Large intestine (tissue), 3 donors: ENCODE measurements around the gene TRPC4AP. TPM values are rescaled to one million over a fixed set of nuclear protein-coding genes. Genes with fewer than 3 reads are reported as not detected.

Experiments
- DNase-seq, 2 donors: peaks; one replicate each; pipeline versions ENCODE4 v3.0.0 to v3.0.0-alpha.2; 2013
- H3K27ac ChIP-seq: one replicate; pipeline ENCODE4 v1.5.1; 2013; ENCODE audit warnings: low read length
- H3K27me3 ChIP-seq: 2 replicates; pipeline ENCODE4 v1.6.1; 2013; ENCODE audit warnings: low read length; ENCODE audit not compliant: control insufficient read depth, insufficient read depth
- H3K36me3 ChIP-seq: 2 replicates; pipeline ENCODE4 v1.6.1; 2013; ENCODE audit warnings: low read length; ENCODE audit not compliant: control insufficient read depth, insufficient read depth
- H3K4me1 ChIP-seq: one replicate; pipeline ENCODE4 v1.6.1; 2013; ENCODE audit warnings: low read length; ENCODE audit not compliant: control insufficient read depth, insufficient read depth
- H3K4me3 ChIP-seq: one replicate; pipeline ENCODE4 v1.5.1; 2013; ENCODE audit warnings: low read length
- H3K9me3 ChIP-seq: one replicate; pipeline ENCODE4 v1.6.1; 2013; ENCODE audit warnings: mild to moderate bottlenecking, low read depth, low read length, moderate library complexity; ENCODE audit not compliant: control insufficient read depth
- WGBS: methylation state at CpG from one replicate; pipeline ENCODE4 v1.1.5; 2013; ENCODE audit warnings: low lambda C conversion rate; ENCODE audit not compliant: insufficient coverage; 5-methylcytosine and 5-hydroxymethylcytosine counted together
- polyA plus RNA-seq: library from polyadenylated mRNA; unstranded; fragments of 120-200 nt; gene quantifications from one replicate; pipeline ENCODE4 v1.2.1, GENCODE V29; 2013

The TRPC4AP gene
- polyA plus RNA-seq, 1 donor = 51.6 TPM

GRCh38 chr20:35039846-35040489 is 52.6 kb downstream of the TRPC4AP start:
- peak in 1 of 2 donors; percentile 25 for DNase-seq
- peaks cover 17% of the 10 kb centered on the region for H3K36me3 ChIP-seq
- peaks cover 30% of the 10 kb centered on the region for H3K4me1 ChIP-seq
- H3K4me3 ChIP-seq = no peak overlapping the region
- peak overlapping the region; percentile 86 for H3K27ac ChIP-seq
- WGBS = 0% methylated on average over 1 of the region's 9 CpGs
- H3K9me3 ChIP-seq = no peaks in the 10 kb centered on the region
- no peaks in the 10 kb centered on the region for H3K27me3 ChIP-seq

- Histone ChIP-seq H3K4me3 (no peak overlapping the region), H3K27me3 (no peaks in the 10 kb centered on the region), H3K4me1 (peaks cover 37% of the 10 kb centered on the region), H3K36me3 (peaks cover 23% of the 10 kb centered on the region), H3K9me3 (no peaks in the 10 kb centered on the region), H3K27ac (peak overlapping the region; percentile 86)
- WGBS = no CpG with 5 or more reads among the region's 1 CpG
- peak; percentile 92 to 97 for DNase-seq
These were observed 53.5 kb downstream of the TRPC4AP start for GRCh38 chr20:35039146-35039545.

- no CpG with 5 or more reads among the region's 4 CpGs for WGBS
- no peaks in the 10 kb centered on the region for H3K27me3 ChIP-seq
- DNase-seq = peak; percentile 77
These were observed 58.5 kb downstream of the TRPC4AP start for GRCh38 chr20:35034145-35034544.

DNA sequence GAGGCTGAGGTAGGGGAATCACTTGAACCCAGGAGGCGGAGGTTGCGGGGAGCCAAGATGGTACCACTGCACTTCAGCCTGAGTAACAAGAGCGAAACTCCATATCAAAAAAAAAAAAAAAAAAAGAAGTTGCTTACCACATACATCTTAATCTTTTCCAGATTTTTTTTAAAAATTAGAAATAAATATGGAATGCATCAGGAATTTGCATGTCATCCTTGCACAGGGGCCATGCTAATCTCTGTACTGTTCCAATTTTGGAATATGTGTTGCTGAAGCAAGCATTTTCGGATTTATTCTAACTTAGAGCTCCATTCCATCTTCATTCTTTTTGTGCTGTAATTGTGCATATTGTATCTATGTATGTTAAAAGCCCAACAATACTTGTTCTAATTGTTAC is 62.5 kb downstream of the TRPC4AP start:
- H3K27ac ChIP-seq = no peak overlapping the region
- H3K27me3 ChIP-seq = no peaks in the 10 kb centered on the region
- peaks cover 43% of the 10 kb centered on the region for H3K36me3 ChIP-seq
- WGBS = 100% methylated on average over 3 of the region's 4 CpGs
- H3K4me1 ChIP-seq = peaks cover 10% of the 10 kb centered on the region
- DNase-seq = no peak
- H3K9me3 ChIP-seq = no peaks in the 10 kb centered on the region
- no peak overlapping the region for H3K4me3 ChIP-seq

More at GRCh38 chr20:35034145-35034544, 58.5 kb downstream of the TRPC4AP start:
- Histone ChIP-seq H3K4me3 (no peak overlapping the region), H3K4me1 (peaks cover 18% of the 10 kb centered on the region), H3K27ac (peak overlapping the region; percentile 86), H3K9me3 (no peaks in the 10 kb centered on the region), H3K36me3 (peaks cover 39% of the 10 kb centered on the region)

DNA sequence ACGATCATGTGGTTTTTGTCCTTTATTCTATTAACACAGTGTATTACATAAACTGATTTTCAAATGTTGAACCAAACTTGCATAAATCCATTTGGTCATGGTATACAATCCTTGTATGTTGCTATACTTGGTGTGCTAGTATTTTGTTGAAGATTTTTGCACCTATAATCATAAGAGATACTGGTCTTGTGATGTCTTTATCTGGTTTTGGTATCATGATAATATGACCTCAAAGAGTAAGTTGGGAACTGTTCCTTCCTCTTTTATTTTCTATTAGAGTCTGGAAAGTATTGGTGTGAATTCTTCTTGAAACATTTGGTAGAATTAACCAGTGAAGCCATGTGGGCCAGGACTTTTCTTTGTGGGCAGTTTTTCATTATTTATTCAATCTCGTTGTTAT is 65.3 kb downstream of the TRPC4AP start:
- WGBS = 93% methylated on average over 2 of the region's 2 CpGs

DNA sequence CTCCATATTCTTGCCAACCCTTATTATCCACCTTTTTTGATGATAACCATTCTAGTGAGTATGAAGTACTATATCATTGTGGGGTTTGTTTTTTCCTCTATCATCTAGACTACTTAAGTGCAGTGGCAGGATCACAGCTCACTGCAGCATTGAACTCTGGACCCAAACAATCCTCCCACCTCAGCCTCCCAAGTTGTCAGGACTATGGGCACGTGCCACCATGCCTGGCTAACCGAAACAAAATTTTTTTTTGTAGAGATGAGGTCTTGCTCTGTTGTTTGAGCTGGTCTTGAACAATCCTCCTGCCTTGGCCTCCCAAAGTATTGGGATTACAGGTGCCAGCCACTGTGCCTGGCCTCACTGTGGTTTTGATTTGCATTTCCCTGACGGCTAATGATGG is 67.5 kb downstream of the TRPC4AP start:
- H3K27me3 ChIP-seq = no peaks in the 10 kb centered on the region
- WGBS = no CpG with 5 or more reads among the region's 3 CpGs
- H3K36me3 ChIP-seq = peaks cover 46% of the 10 kb centered on the region

More for the DNA sequence above, 65.3 kb downstream of the TRPC4AP start:
- peaks cover 40% of the 10 kb centered on the region for H3K36me3 ChIP-seq
- DNase-seq = no peak
- no peak overlapping the region for H3K4me3 ChIP-seq
- no peak overlapping the region for H3K27ac ChIP-seq
- no peaks in the 10 kb centered on the region for H3K9me3 ChIP-seq
- no peaks in the 10 kb centered on the region for H3K27me3 ChIP-seq
- H3K4me1 ChIP-seq = no peaks in the 10 kb centered on the region

GRCh38 chr20:35023624-35024023 is 69.0 kb downstream of the TRPC4AP start:
- no peak overlapping the region for H3K27ac ChIP-seq
- no CpG with 5 or more reads among the region's 7 CpGs for WGBS
- H3K27me3 ChIP-seq = no peaks in the 10 kb centered on the region
- H3K9me3 ChIP-seq = no peaks in the 10 kb centered on the region
- H3K36me3 ChIP-seq = peaks cover 60% of the 10 kb centered on the region
- H3K4me3 ChIP-seq = no peak overlapping the region
- no peaks in the 10 kb centered on the region for H3K4me1 ChIP-seq
- DNase-seq = no peak

More for the DNA sequence above, 67.5 kb downstream of the TRPC4AP start:
- H3K9me3 ChIP-seq = no peaks in the 10 kb centered on the region
- H3K4me3 ChIP-seq = no peak overlapping the region
- DNase-seq = no peak
- H3K27ac ChIP-seq = no peak overlapping the region
- no peaks in the 10 kb centered on the region for H3K4me1 ChIP-seq

DNA sequence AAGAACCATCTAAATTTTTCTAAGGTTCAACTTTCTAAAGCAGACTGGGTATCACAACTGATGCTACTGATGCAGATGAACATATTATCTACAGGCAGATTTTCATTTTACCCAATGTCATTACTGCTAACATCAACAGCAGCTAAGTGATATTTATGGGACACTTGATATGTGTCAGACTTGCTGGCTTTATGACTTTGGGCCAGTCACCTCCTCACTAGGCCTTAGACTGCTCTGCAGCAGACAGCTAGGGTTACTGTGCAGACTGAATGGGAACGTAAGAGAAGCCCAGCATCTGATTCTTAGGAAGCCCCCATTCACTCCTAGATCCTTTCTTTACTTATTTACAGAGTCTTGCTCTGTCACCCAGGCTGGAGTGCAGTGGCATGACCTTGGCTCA is 70.8 kb downstream of the TRPC4AP start:
- Histone ChIP-seq H3K4me1 (no peaks in the 10 kb centered on the region), H3K9me3 (no peaks in the 10 kb centered on the region), H3K4me3 (no peak overlapping the region), H3K27me3 (no peaks in the 10 kb centered on the region), H3K27ac (no peak overlapping the region), H3K36me3 (peaks cover 71% of the 10 kb centered on the region)
- DNase-seq = no peak
- no CpG with 5 or more reads among the region's 1 CpG for WGBS

GRCh38 chr20:35021063-35021462 is 71.5 kb downstream of the TRPC4AP start:
- WGBS = no CpG with 5 or more reads among the region's 12 CpGs
- Histone ChIP-seq H3K4me3 (no peak overlapping the region), H3K9me3 (no peaks in the 10 kb centered on the region), H3K36me3 (peaks cover 76% of the 10 kb centered on the region), H3K27me3 (no peaks in the 10 kb centered on the region), H3K27ac (no peak overlapping the region), H3K4me1 (no peaks in the 10 kb centered on the region)
- DNase-seq = no peak

DNA sequence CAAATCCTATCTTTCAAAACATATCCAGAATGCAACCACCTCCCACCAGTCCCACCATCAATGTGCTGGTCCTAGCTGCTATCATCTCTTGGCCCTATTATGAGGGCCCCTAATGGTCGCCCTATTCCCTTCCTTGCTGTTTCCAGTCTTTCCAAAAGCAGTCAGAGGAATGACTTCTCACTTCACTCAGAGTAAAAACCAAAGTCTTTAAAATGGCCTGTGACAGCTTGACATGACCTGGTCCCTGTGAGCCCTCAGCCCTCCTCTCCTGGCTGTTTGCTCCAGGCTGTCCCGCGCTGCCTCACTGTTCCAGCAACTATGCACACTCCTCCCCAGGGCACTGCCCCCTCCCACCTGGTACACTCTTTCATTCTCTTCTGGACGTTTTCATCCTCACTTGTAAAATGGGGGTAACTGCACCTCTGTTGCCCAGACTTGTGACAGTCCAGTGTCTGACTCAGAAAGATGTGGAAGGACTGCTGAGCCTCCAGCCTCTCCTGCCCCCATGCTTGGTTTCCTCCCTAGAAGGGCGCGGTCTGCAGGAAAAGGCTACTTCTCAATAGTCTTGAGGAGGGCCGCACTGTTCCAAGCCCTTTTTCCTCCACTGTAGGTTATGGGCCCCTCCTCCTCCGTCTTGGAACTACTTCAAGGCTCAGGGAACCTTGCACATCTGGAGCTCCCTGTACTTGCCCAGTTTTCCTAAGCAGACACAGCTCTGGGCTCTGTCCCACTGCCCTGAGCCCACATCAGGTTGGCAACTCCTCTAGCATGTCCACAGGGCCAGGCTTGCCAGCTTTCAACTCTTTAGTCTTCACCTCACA is 72.3 kb downstream of the TRPC4AP start:
- peaks cover 80% of the 10 kb centered on the region for H3K36me3 ChIP-seq
- H3K4me1 ChIP-seq = no peaks in the 10 kb centered on the region
- no CpG with 5 or more reads among the region's 8 CpGs for WGBS
- H3K27ac ChIP-seq = no peak overlapping the region
- H3K27me3 ChIP-seq = no peaks in the 10 kb centered on the region
- no peak overlapping the region for H3K4me3 ChIP-seq
- no peak for DNase-seq
- no peaks in the 10 kb centered on the region for H3K9me3 ChIP-seq
